ENCODE measurements around the gene MGAT4B. TPM values are rescaled to one million over a fixed set of nuclear protein-coding genes. Genes with fewer than 3 reads are reported as not detected.

The MGAT4B gene
- polyA plus RNA-seq, 1 donor (not counting 4 experiments of a cell fraction or from before 2014, with no cell fraction given), result 69.8 TPM

DNA sequence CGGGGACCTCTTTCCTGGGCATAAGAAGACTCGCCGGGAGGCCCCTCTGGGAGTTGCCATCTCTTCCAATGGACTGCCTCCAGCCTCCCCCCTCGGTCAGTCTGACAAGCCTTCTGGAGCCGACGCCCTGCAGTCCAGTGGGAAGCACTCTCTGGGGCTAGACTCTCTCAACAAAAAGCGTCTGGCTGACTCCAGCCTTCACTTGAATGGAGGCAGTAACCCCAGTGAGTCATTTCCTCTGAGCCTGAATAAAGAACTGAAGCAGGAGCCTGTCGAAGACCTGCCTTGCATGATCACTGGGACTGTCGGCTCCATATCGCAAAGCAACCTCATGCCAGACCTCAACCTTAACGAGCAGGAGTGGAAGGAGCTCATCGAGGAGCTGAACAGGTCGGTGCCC, 41.3 kb downstream of the MGAT4B start:
- Histone ChIP-seq H4K20me1 (ENCODE audit: control insufficient read depth, extremely low read depth, insufficient read depth, low read length) (peaks cover 9% of the 10 kb centered on the region), H2AFZ (ENCODE audit: control insufficient read depth, low read length) (no peak overlapping the region), H3K9me1 (ENCODE audit: control insufficient read depth, extremely low read depth, insufficient read depth, low read length) (peaks cover 6% of the 10 kb centered on the region), H3K4me1 (ENCODE audit: control insufficient read depth, extremely low read depth, insufficient read depth, low read length) (peaks cover 41% of the 10 kb centered on the region), H3K4me2 (ENCODE audit: control insufficient read depth, extremely low read depth, insufficient read depth, low read depth, low read length) (peak overlapping the region; percentile 58), H3K79me2 (ENCODE audit: control insufficient read depth, insufficient read depth, low read length) (peaks cover 22% of the 10 kb centered on the region), H3K9me3 (ENCODE audit: control insufficient read depth, low read depth, low read length) (no peaks in the 10 kb centered on the region), H3K27me3 (ENCODE audit: control insufficient read depth, extremely low read depth, insufficient read depth, low read length) (no peaks in the 10 kb centered on the region), H3K27ac (ENCODE audit: control insufficient read depth, insufficient read depth, low read length) (peak overlapping the region; percentile 36), H3K9ac (ENCODE audit: control insufficient read depth, extremely low read depth, insufficient read depth, low read length) (no peak overlapping the region), H3K4me3 (ENCODE audit: control insufficient read depth in 2 of 3, extremely low read depth in 1 of 3, insufficient read depth in 2 of 3, low read depth in 1 of 3, low read length in 3 of 3) (no peak overlapping the region), H3K36me3 (ENCODE audit: control insufficient read depth in 2 of 2, extremely low read depth in 1 of 2, insufficient read depth in 2 of 2, low read length in 2 of 2) (peaks cover 15 to 19% of the 10 kb centered on the region in 2 experiments)
- TF ChIP-seq EZH2 (IDR thresholded peaks at IDR 0.05; ENCODE audit: low read length), result no peak
- TF ChIP-seq, protein P1, sequence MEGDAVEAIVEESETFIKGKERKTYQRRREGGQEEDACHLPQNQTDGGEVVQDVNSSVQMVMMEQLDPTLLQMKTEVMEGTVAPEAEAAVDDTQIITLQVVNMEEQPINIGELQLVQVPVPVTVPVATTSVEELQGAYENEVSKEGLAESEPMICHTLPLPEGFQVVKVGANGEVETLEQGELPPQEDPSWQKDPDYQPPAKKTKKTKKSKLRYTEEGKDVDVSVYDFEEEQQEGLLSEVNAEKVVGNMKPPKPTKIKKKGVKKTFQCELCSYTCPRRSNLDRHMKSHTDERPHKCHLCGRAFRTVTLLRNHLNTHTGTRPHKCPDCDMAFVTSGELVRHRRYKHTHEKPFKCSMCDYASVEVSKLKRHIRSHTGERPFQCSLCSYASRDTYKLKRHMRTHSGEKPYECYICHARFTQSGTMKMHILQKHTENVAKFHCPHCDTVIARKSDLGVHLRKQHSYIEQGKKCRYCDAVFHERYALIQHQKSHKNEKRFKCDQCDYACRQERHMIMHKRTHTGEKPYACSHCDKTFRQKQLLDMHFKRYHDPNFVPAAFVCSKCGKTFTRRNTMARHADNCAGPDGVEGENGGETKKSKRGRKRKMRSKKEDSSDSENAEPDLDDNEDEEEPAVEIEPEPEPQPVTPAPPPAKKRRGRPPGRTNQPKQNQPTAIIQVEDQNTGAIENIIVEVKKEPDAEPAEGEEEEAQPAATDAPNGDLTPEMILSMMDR (optimal IDR thresholded peaks at IDR 0.05 in 1 of 3, IDR thresholded peaks at IDR 0.05 in 1 of 3, conservative IDR thresholded peaks at IDR 0.05 in 1 of 3; ENCODE audit: extremely low read depth in 1 of 3, insufficient read depth in 2 of 3, low read length in 3 of 3), result no peak
- dilution Hi-C loops (cut with MboI; ENCODE audit: extremely low pct_ligation_motif_present, low sequenced_read_pairs), result no loop called here
- FAIRE-seq (peak; percentile 72), DNase-seq (ENCODE audit: low read depth, low spot score) (no peak)

DNA sequence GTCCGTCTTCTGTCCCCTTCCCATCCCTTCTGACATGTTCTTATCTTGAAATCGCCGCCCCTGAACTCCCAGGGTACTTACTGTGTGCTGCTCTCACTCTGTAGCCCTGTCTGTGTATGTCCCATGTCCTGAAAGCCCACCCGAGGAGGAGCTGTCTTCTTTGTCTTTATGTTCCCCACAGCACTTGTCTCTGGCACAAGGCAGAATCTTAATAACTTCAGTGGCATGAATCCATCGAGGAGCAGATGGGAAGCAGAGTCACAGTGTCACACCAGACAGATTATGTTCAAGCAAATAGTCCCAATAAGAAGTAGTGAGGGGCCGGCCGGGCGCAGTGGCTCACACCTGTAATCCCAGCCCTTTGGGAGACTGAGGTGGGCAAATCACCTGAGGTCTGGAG, 42.6 kb downstream of the MGAT4B start:
- DNase-seq (ENCODE audit: low read depth, low spot score), result no peak
- H3K36me3 ChIP-seq (ENCODE audit: control insufficient read depth in 2 of 2, extremely low read depth in 1 of 2, insufficient read depth in 2 of 2, low read length in 2 of 2), result peaks cover 12 to 15% of the 10 kb centered on the region in 2 experiments
- peaks cover 36% of the 10 kb centered on the region for H3K79me2 ChIP-seq (ENCODE audit: control insufficient read depth, insufficient read depth, low read length)
- TF ChIP-seq EZH2 (IDR thresholded peaks at IDR 0.05; ENCODE audit: low read length), result no peak
- TF ChIP-seq, protein P1 (optimal IDR thresholded peaks at IDR 0.05 in 1 of 3, IDR thresholded peaks at IDR 0.05 in 1 of 3, conservative IDR thresholded peaks at IDR 0.05 in 1 of 3; ENCODE audit: extremely low read depth in 1 of 3, insufficient read depth in 2 of 3, low read length in 3 of 3), result no peak
- H2AFZ ChIP-seq (ENCODE audit: control insufficient read depth, low read length), result no peak overlapping the region
- no peak for FAIRE-seq
- H3K9me1 ChIP-seq (ENCODE audit: control insufficient read depth, extremely low read depth, insufficient read depth, low read length), result peaks cover 6% of the 10 kb centered on the region
- no peak overlapping the region for H3K4me3 ChIP-seq (ENCODE audit: control insufficient read depth in 2 of 3, extremely low read depth in 1 of 3, insufficient read depth in 2 of 3, low read depth in 1 of 3, low read length in 3 of 3)
- no peaks in the 10 kb centered on the region for H3K9me3 ChIP-seq (ENCODE audit: control insufficient read depth, low read depth, low read length)
- peaks cover 41% of the 10 kb centered on the region for H3K4me1 ChIP-seq (ENCODE audit: control insufficient read depth, extremely low read depth, insufficient read depth, low read length)
- H3K9ac ChIP-seq (ENCODE audit: control insufficient read depth, extremely low read depth, insufficient read depth, low read length), result no peak overlapping the region
- peaks cover 17% of the 10 kb centered on the region for H4K20me1 ChIP-seq (ENCODE audit: control insufficient read depth, extremely low read depth, insufficient read depth, low read length)
- H3K4me2 ChIP-seq (ENCODE audit: control insufficient read depth, extremely low read depth, insufficient read depth, low read depth, low read length), result no peak overlapping the region
- H3K27me3 ChIP-seq (ENCODE audit: control insufficient read depth, extremely low read depth, insufficient read depth, low read length), result no peaks in the 10 kb centered on the region
- H3K27ac ChIP-seq (ENCODE audit: control insufficient read depth, insufficient read depth, low read length), result no peak overlapping the region
- dilution Hi-C loops (cut with MboI; ENCODE audit: extremely low pct_ligation_motif_present, low sequenced_read_pairs), result no loop called here

Measured in keratinocyte (primary cell).